ENCODE results near the gene ATP6V1B1. TPM values are rescaled to one million over a fixed set of nuclear protein-coding genes. Genes with fewer than 3 reads are reported as not detected.

Gene ATP6V1B1
- total RNA-seq, 1 experiment from 2014 or later, result 6.5 TPM

DNA sequence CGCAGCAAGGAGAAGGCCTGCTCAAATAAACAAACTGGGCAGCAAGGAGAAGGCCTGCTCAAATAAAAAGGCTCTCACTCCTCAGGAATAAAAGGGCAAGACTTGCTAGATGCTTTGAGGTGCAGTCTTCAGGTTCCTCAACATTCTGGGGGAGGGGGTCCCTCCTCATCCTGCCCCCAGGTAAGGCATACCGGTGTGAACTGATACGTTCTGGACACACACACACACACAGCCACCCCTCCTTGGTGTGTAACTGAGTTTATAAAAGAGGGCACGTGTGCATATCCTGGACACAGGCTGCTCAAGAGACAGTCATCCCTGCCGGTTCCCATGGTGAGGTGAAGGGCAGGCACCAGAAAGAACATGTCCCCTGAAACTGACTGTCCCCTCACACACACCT, 54.5 kb downstream of the ATP6V1B1 start:
- Histone ChIP-seq H3K36me3 (ENCODE audit: insufficient read depth, low read length, poor library complexity, severe bottlenecking) (peaks cover 21% of the 10 kb centered on the region), H3K9me3 (ENCODE audit: low read depth, low read length, poor library complexity, severe bottlenecking) (no peaks in the 10 kb centered on the region), H3K4me1 (ENCODE audit: insufficient read depth, low read length, poor library complexity, severe bottlenecking) (peaks cover 6% of the 10 kb centered on the region), H3K4me3 (ENCODE audit: low read depth, low read length, poor library complexity, severe bottlenecking) (no peak overlapping the region), H3K27ac (ENCODE audit: low read depth, low read length, poor library complexity, severe bottlenecking) (no peak overlapping the region), H3K27me3 (replicated peaks; ENCODE audit: insufficient read depth, low read depth, low read length, poor library complexity) (no peaks in the 10 kb centered on the region)
- TF ChIP-seq EZH2 (IDR thresholded peaks at IDR 0.05; ENCODE audit: borderline replicate concordance, low read depth, low read length, poor library complexity, severe bottlenecking) (no peak), CTCF (conservative IDR thresholded peaks at IDR 0.05; ENCODE audit: low read depth, low read length) (no peak)
- intact Hi-C loops (cut with micrococcal nuclease; ENCODE audit: unreplicated experiment), result no loop called here
- no peak for DNase-seq (ENCODE audit: low spot score)
- BruUV-seq (replicated peaks), result no TSS peak
- ChIA-PET CTCF (no interaction called here), POLR2A (ENCODE audit: low non-redundant PET) (no interaction called here)

GRCh38 chr2:70991142-70991541, 55.4 kb downstream of the ATP6V1B1 start:
- no peak overlapping the region for H3K27ac ChIP-seq (ENCODE audit: low read depth, low read length, poor library complexity, severe bottlenecking)
- peaks cover 21% of the 10 kb centered on the region for H3K36me3 ChIP-seq (ENCODE audit: insufficient read depth, low read length, poor library complexity, severe bottlenecking)
- BruUV-seq (replicated peaks), result no TSS peak
- CTCF ChIA-PET, result no interaction called here
- no peaks in the 10 kb centered on the region for H3K9me3 ChIP-seq (ENCODE audit: low read depth, low read length, poor library complexity, severe bottlenecking)
- H3K4me3 ChIP-seq (ENCODE audit: low read depth, low read length, poor library complexity, severe bottlenecking), result no peak overlapping the region
- DNase-seq (ENCODE audit: low spot score), result no peak
- intact Hi-C loops (cut with micrococcal nuclease; ENCODE audit: unreplicated experiment), result no loop called here
- H3K4me1 ChIP-seq (ENCODE audit: insufficient read depth, low read length, poor library complexity, severe bottlenecking), result peaks cover 6% of the 10 kb centered on the region
- TF ChIP-seq EZH2 (IDR thresholded peaks at IDR 0.05; ENCODE audit: borderline replicate concordance, low read depth, low read length, poor library complexity, severe bottlenecking) (no peak), CTCF (conservative IDR thresholded peaks at IDR 0.05; ENCODE audit: low read depth, low read length) (no peak)
- POLR2A ChIA-PET (ENCODE audit: low non-redundant PET), result no interaction called here
- H3K27me3 ChIP-seq (replicated peaks; ENCODE audit: insufficient read depth, low read depth, low read length, poor library complexity), result no peaks in the 10 kb centered on the region

GRCh38 chr2:70991742-70992141, 56.0 kb downstream of the ATP6V1B1 start:
- ChIA-PET POLR2A (ENCODE audit: low non-redundant PET) (interaction anchor here (0.7 kb wide), 1 partner anchor 698 kb away, joined by 10 read pairs; the partner anchor contains the start of gene SNRPG), CTCF (interaction anchor here (0.6 kb wide), 1 partner anchor 340 kb away, joined by 3 read pairs; the partner anchor contains the start of gene ZNF638)
- TF ChIP-seq EZH2 (IDR thresholded peaks at IDR 0.05; ENCODE audit: borderline replicate concordance, low read depth, low read length, poor library complexity, severe bottlenecking) (no peak), CTCF (conservative IDR thresholded peaks at IDR 0.05; ENCODE audit: low read depth, low read length) (no peak)
- Histone ChIP-seq H3K4me1 (ENCODE audit: insufficient read depth, low read length, poor library complexity, severe bottlenecking) (peaks cover 6% of the 10 kb centered on the region), H3K4me3 (ENCODE audit: low read depth, low read length, poor library complexity, severe bottlenecking) (no peak overlapping the region), H3K27ac (ENCODE audit: low read depth, low read length, poor library complexity, severe bottlenecking) (no peak overlapping the region), H3K36me3 (ENCODE audit: insufficient read depth, low read length, poor library complexity, severe bottlenecking) (peaks cover 17% of the 10 kb centered on the region), H3K27me3 (replicated peaks; ENCODE audit: insufficient read depth, low read depth, low read length, poor library complexity) (no peaks in the 10 kb centered on the region), H3K9me3 (ENCODE audit: low read depth, low read length, poor library complexity, severe bottlenecking) (no peaks in the 10 kb centered on the region)
- intact Hi-C loops (cut with micrococcal nuclease; ENCODE audit: unreplicated experiment), result no loop called here
- no TSS peak for BruUV-seq (replicated peaks)
- no peak for DNase-seq (ENCODE audit: low spot score)

Measured in A673 (cell line).